CD4-positive, alpha-beta T cell treated with Interleukin-21 for 1 hour (primary cell): Measurements from ENCODE around the gene PHLPP1.

ENCODE experiments used
- DNase-seq: peaks from one replicate; pipeline ENCODE4 v3.0.0-alpha.2; 2020

The PHLPP1 gene

DNA sequence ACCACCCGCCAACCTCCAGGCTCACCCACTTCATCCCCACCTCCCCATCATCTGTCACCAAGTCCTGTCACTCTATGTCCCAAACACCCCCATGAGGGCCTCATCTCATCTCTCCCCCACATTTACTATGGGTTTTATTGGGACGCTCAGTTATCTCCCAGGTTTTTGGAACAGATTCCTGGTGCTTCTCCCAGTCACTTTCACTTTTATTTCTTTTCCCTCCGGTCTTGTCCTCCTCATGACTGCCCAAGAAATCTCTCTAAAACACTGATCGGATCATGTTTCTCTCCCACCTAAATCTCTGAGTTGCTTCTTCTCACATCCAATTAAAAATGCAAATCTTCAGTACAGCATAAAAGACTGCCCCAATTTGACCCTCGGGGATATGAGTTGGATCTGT, 273.1 kb downstream of the PHLPP1 start:
- no peak for DNase-seq

DNA sequence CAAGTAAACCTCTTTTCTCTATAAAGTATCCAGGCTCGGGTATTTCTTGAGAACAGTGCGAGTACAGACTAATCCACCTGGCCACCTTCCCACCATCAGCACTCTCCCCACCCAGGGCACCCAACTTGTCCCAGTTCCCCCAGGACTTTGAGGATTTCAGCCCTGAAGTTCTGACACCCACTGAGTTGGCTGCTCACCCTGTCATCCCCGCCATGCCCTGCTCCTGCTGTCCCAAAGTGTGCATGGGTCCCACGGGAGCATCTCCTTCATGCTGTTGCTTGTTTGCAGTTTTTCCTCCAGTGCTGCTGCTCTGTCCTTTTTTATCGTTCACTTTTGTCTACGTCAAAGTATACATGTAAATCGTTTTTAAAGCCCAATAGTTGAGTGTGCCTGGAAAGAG, 273.9 kb downstream of the PHLPP1 start:
- no peak for DNase-seq

GRCh38 chr18:62990653-62991052, 275.3 kb downstream of the PHLPP1 start:
- no peak for DNase-seq

DNA sequence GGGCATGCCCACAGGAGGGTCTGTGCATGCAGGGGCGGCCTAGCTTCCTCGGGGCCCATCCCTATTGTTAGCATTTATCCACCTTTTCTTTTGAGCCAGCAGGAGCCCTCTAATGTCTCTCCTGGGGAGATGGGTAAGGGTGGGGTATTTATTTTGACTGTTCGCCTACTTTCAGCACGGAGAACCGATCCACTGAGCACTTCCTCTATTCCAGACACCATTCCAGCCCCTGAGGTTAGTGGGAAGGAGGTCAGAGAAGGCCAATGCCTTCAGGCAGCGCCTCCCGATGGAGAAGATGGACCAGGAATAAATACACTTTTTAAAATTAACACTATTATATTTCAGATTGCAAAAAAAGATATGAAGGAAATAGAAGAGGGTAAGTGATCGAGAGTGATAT, 276.0 kb downstream of the PHLPP1 start:
- no peak for DNase-seq

- DNase-seq = no peak
Measured at GRCh38 chr18:62991959-62992358, 276.6 kb downstream of the PHLPP1 start.

DNA sequence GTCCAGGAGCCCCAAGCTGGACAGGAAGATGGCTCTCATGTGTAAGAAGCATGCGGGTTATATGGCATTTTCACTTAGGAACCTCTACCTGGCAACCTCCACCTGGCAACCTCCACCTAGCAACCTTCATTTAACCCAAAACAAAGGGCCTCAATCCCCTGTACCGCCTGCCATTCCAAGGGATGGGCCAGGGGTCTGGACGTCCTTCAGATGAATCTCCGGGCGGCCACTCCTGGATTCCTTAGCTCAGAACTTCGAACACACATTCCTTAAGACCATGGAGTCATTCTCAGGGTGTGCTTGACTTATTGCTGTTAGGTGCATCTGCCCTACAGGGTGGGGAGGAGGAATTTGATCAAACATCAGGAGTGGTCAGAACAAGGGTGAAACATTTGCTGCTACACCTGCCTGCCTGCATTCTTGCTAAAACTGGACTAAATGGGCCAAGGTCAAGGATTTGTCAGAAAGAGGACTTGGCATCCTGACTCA, 277.6 kb downstream of the PHLPP1 start:
- no peak for DNase-seq

GRCh38 chr18:62996566-62996965, 281.2 kb downstream of the PHLPP1 start:
- DNase-seq = no peak

DNA sequence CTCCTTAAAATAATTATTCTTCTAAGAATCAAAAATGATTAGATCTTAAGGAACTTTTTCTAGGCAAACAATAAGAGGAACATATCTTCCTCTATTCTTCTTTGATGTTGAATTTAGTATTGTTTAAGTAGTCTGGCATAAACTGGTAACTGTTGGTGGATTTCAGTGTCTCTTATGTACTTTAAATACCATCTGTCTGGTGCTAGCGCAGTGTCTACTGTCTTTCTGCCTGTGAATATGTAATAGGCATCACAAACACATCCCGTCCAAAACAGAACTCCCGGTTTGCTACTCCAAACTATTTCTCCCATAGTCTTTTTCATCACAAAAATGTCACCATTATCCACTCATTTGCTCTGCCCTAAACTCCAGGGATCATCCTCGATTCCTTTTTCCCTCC, 281.7 kb downstream of the PHLPP1 start:
- DNase-seq = no peak

DNA sequence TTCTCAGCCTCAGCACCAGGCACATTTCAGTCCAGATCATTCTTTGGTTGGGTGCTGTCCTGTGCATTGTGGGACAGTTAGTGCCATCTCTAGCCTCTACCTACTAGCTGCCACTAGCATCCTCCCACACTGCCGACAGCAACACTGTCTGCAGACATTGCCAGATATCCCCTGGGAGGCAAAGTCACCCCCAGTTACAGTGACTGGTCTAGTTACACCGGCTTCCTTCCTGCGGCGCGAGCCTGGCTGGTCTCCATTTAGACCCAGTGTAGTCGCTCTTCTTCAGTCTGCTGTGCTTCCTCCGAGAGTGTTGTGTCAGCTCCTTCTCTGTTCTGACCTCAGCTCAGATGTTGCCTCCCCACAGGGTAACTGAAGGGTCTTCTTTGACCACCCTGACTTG, 283.1 kb downstream of the PHLPP1 start:
- no peak for DNase-seq

DNA sequence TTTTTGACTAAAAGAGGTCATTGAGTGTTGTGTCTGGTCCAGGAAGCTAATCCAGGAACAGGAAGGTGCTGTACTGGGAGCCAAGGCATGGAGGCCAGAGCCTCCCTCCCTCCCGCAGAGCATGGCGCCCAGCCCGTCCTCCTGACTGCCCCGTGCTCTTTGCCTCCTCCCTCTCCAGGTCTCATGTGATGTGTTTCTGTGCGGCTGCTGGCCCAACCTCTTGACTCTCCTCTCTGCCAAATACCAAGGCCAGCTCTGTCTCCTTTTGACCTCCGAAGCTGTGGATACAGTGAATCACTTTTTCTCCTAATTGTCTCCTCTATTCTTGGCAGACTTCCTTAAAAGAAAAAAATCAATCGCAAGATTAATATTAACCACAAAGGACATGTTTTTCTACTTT, 284.1 kb downstream of the PHLPP1 start:
- no peak for DNase-seq

DNA sequence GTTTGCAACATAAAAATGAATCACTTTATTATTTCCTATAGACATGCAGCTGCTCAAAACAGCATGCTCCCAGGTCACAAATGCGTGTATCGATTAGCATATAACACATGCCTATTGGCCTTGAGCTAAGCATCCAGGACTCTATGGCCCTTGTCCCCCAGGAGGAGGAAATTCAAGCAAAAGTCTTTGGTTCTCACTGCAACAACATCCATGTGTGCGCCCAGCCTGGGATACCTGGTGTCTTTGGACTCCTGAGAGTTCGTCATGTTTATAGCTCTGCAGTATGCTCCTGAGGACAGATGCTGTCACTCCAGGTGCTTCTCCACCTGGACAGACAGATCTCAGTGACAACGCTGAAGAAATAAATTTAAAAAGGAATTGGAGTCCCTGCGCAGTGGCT, 284.6 kb downstream of the PHLPP1 start:
- DNase-seq = no peak

GRCh38 chr18:63000839-63001238, 285.5 kb downstream of the PHLPP1 start:
- DNase-seq = no peak

DNA sequence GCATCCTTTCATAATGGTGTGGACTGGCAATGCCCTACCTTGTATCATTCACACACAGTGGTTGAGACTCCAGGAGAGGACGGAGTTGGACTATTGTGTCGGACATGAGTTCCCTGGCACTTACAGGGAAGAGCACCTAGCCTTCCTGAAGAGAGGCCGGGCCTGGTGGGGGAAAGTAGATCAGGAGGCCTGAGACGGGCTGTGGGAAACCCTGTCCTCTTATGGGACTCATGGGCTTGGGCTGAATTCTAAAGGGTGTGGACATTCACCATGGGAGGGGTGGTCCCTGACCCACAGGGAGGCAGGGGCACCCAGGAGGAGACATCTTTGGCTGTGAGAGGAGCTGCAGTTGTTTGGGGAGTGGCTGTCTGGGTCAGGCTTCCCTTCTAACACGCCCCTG, 286.5 kb downstream of the PHLPP1 start:
- no peak for DNase-seq

DNA sequence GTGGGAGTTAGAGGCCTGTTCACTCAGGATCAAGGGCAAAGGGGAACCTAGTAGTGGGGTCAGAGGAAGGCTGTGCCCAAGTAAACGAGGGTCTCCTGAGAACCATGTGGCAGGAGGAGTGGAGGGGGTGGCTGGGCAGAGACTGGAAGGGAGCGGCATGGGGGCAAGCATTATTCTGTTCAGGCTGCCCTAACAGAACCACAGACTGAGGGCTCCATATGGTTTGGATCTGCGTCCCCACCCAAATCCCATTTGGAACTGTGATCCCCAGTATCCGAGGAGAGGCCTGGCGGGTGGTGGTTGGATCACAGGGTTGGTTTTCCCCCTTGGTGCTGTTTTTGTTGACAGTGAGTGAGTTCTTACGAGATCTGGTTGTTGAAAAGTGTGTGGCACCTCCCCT, 287.0 kb downstream of the PHLPP1 start:
- no peak for DNase-seq

DNA sequence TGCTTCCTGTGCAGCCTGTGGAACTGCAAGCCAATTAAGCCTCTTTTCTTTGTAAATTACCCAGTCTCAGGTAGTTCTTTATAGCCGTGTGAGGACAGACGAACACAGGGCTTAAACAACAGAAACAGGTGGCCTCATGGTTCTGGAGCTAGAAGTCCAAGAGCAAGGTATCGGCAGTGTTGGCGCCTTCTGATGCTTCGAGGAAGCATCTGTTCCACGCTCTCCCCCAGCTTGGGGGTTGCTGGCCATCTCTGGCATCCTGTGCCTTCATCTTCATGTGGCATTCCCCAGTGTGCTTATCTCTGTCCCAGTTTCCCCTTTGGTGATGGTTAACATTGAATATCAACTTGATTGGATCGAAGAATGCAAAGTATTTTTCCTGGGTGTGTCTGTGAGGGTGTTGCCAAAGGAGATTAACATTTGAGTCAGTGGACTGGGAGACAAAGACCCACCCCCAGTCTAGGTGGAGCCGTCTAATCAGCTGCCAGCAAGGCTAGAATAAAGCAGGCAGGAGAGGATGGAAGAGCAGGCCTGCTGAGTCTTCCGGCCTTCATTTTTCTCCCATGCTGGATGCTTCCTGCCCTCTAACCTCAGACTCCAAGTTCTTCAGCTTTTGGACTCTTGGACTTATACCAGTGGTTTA, 287.6 kb downstream of the PHLPP1 start:
- DNase-seq = no peak

DNA sequence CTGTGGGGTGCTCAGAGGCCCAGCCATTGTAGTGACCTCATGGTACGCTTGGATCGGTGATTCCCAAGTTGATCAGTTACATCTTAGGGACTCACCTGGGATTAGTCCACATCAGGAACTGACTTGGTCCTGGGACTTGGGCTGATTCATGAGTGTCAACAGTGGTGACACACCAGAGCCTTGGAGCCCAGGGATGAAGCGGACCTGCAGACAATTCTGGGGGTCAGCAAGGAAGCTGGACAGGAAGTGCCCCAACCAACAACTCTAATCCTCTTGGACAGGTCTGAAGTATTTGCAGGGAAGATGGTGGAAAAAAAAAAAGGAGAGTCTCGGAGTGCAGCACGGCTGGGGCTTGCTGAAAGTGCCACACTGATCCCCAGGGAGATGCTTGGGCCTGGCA, 288.6 kb downstream of the PHLPP1 start:
- DNase-seq = no peak

DNA sequence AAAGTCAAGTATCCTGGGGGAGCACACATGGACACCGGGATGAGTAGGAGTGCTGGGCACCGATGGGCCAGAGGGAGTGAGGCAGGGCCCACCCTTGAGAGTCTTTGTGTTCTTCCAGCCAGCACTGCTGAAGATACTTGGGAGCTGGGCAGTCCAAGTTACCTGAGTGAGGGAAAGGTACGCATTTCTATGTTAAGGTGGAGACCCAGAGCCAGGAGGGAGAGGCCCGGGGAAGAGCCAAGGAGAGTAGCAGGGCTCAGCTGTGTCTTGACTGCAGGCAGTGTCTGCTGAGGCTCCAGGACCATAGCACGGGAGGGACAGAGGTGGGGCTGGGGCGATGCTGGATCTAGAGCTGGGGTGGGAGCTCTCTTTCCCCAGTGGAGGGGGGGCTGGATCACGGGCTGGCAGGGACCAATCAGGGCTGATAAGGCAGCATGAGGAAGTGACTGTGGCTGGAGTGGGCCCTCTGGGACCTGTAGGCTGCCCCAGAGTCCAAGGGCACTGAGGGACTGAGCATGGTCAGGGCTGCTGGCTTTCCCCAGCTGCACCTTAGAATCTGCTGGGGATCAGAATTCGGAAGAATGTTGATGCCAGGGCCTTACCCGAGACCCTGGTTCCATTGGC, 289.2 kb downstream of the PHLPP1 start:
- no peak for DNase-seq

DNA sequence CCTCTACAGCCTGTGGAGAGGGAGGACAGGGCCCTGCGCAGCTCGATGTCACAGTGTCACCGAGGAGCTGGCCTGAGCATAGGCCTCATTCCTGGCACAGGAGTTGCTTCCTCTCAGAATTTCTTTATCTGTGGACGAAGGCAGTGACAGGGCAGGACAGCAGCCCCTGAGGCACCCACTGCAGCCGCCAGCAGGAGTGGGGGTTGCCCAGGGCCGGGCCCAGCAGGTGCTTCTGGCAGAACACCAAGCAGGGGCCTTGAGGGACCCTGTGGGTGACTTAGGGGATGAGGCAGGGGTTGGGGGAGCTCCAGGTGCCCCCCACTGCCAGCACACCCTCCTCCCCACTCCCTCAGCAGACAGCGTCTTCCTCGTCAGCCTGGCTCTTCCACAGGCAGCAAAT, 290.0 kb downstream of the PHLPP1 start:
- DNase-seq = no peak

- no peak for DNase-seq
Measured at GRCh38 chr18:63007231-63007630, 291.9 kb downstream of the PHLPP1 start.

GRCh38 chr18:63016270-63016669, 300.9 kb downstream of the PHLPP1 start:
- peak; percentile 68 for DNase-seq

DNA sequence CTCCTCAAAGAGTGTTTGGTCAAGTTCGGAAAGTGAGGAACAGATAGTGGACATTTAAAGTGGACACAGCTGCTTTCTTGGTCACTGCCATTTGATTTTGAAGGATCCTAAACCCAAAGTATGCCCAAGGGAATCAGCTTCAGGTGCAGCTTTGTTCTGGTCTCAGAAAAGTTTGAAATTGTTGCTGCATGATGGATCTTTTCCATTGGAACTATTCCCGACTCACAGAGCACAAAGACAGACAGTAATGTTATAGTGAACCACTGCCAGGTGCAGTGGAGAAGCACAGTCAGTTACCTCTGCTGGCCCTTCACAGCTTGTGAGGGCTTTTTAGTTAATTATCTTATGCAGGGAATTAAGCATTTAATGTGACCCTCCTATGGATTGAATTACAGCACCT, 301.7 kb downstream of the PHLPP1 start:
- no peak for DNase-seq

DNA sequence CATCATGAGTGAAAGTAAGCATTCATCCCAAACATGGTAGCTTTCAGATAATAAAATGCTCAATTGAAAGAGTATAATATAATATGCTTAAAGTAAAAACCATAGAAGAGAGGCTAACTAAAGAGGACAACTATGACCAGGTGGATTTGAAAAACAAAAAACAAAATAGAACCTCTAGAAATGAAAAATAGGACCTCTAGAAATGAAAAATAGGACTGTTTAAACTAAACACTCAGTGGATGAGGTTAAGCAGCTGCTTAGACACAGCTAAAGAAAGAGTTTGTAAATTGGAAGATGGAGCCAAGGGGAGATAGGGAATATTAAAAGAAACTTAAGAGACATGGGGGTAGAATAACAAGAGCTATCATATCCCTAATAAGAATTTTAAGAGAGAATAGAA, 302.6 kb downstream of the PHLPP1 start:
- DNase-seq = no peak

GRCh38 chr18:63022429-63023022, 307.2 kb downstream of the PHLPP1 start:
- no peak for DNase-seq

DNA sequence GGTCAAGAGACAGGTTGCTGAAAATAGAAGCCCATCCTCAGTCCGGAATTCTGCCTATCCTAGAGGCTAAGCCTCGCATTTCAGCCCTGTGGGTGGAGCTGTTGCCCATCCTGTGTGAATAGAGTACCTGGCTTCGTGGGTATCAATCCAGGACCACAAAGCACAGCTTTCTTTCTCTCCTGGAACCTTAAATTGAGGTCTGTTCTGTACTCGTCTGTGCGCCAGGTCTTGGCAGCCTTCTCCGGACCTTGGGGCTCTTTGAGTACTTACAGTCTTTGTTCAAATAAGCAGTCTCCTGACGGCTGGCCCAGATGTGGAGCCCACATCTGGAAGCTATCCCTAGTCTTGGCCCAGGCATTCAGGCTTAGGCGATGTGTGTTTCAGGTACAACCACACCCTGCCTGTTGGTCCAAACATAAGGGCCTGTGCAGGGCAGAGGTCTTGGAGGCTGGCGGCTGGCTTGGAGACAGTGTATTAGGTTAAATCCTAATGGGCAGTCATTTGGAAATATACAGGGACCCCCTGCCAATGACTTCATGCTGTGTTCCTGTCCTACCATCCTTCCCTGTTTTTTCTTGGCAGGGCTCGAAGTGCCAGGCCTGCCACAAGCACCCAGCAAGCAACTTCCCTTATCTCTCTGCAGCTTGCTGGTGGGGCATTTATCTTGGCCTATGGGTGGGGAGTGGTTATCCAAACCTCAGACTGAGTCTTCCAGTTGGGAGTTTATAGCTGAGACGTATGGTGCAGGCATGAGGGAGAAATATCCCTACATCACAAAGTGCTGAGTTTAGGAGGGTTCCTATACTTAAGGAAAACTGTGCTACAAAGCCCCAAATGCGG, 310.1 kb downstream of the PHLPP1 start:
- DNase-seq = no peak
